Measurements from ENCODE around the gene NR1H2.
A peak's percentile ranks its signal among the peaks of the same experiment; 100 is the strongest.
"Not testable (repeated sequence)": the region's sequence is repeated elsewhere in the genome, so short reads cannot be mapped to it uniquely, and the experiment has no call there.

Gene NR1H2

GRCh38 chr19:50378169-50378862, 2.1 kb downstream of the NR1H2 start:
- DNase-seq (ENCODE audit: low spot score): no peak

DNA sequence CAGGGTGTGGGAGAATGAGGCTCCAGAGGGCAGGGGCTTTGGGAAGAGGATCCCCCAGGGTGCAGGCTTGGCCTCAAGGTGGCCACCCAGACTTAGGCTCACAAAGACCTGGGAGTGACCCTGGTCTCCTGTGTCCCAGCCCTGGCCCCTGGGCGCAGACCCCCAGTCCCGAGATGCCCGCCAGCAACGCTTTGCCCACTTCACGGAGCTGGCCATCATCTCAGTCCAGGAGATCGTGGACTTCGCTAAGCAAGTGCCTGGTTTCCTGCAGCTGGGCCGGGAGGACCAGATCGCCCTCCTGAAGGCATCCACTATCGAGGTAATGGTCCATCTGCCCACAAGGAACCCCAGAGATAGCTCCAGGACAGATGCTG, 2.6 kb downstream of the NR1H2 start:
- DNase-seq (ENCODE audit: low spot score): no peak

DNA sequence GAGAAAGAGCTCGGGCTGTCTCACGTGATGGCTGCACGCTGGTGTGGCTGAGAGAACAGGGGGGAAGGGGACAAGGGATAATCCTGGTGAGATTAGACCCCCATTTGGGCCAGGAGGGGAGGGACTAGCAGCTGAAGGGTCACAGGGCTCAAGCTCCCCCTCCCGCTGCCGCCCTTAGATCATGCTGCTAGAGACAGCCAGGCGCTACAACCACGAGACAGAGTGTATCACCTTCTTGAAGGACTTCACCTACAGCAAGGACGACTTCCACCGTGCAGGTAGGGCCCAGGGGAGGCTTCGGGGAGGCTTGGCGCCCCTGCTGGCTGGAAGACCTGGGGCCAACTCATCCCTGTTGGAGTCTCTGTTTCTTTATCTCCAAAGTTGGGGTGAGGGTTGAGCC, 3.3 kb downstream of the NR1H2 start:
- no peak for DNase-seq (ENCODE audit: low spot score)

GRCh38 chr19:50380137-50380536, 3.9 kb downstream of the NR1H2 start:
- DNase-seq (ENCODE audit: low spot score): no peak

- DNase-seq (ENCODE audit: low spot score): no peak
These were observed 4.5 kb downstream of the NR1H2 start for GRCh38 chr19:50380751-50381151.

DNA sequence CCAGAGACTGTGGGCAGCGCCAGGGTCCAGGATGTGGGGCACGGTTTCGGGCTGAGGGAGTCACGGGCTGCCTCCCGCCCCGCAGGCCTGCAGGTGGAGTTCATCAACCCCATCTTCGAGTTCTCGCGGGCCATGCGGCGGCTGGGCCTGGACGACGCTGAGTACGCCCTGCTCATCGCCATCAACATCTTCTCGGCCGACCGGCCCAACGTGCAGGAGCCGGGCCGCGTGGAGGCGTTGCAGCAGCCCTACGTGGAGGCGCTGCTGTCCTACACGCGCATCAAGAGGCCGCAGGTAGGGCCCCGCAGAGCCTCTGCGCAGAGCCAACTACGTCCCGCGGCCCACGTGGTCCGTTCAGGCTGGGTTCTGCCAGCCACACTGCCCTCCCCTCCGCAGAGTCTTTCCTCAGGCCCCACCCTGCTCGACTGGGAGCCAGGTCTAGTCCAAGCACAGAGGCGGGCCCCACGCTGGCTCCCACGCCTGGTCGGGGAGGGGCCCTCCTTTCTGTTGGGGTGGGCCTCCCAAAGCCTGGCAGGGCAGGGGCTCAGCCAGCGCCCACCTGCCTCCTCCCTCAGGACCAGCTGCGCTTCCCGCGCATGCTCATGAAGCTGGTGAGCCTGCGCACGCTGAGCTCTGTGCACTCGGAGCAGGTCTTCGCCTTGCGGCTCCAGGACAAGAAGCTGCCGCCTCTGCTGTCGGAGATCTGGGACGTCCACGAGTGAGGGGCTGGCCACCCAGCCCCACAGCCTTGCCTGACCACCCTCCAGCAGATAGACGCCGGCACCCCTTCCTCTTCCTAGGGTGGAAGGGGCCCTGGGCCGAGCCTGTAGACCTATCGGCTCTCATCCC, 5.8 kb downstream of the NR1H2 start:
- no peak for DNase-seq (ENCODE audit: low spot score)

- no peak for DNase-seq (ENCODE audit: low spot score)
These were observed 7.0 kb downstream of the NR1H2 start for GRCh38 chr19:50383001-50383851.

DNA sequence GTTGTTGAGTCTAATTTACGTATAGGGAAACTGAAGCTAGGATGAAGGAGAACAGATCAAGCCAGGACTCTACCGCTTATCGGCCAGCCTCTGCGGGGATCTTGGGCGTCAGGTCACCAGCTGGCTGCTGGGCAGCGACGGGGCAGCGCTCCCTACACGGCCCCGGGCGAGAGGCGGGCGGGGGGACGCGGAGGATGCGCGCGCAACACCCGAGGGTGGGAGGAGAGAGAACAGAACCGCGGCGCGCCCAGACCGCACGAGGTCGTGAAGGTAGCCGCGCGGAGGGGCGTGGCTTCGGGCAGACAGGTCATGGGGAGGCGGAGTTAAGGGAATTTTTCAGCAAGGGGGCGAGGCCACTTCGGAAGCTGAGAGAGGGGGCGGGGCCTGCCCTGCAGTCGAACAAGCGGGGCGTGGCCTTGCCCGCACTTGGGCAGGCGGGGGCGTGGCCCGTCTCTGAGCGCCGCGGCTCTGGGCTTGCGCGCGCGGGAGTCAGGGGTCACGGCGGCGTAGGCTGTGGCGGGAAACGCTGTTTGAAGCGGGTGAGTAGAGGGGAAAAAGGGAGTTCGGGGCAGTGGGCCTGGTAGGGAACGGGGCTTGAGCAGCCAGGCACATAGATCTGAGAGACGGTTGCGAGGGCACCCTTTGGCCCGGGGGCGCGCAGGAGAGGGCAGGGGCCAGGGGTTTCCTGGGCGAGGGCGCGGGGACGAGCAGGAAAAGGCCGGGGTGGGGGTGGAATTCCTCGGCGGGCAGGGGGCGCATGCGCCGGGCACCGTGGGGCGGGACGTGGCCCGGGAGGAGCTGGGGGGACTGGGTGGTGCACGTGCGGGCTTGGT, 7.8 kb downstream of the NR1H2 start, which contains the start of gene POLD1:
Gene POLD1 (plus strand): TSS at position 496 of the 833 bp plus-strand sequence. CDS start 14,505 bp downstream, outside the sequence.
- peak; percentile 99 for DNase-seq (ENCODE audit: low spot score)

DNA sequence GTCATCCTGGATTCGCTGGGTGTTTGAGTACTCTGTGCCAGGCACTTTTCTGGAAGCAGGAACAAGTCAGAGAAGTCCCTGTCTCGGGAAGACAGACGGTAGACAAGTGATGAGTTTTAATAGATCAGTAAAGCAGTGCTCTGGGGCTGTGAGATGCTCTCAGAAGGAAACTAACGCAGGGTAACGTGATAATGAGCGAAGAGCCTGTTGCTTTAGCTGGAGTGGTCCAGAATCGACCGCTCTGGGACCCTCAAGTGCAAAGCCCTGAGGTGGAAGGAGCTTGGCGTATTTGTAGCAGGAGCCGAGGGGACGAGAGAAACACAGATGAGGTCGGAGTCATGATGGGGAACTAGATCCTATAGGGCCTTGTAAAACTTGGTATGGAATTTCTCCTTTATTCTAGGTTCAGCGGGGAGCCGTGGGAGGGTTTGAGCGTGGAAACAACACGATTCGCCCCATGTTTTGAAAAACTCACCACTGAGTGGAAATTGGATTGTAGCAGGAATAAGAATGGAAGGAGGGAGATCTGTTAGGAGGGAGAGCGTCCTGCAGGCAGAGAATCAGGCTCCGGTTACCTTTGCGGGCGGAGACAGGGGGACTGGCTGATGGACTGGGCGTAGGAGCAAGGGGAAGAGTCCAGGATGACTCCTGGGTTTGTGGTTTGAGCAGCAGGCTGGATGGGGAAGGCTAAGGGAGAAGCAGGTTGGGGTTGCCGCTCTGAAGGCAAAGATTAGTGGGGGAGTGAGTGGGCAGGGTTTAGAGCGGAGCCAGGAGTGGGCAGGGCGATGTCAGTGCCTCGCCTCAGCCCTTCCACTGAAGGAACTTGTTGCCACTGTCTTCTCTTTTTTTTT, 8.7 kb downstream of the NR1H2 start:
- DNase-seq (ENCODE audit: low spot score): no peak

DNA sequence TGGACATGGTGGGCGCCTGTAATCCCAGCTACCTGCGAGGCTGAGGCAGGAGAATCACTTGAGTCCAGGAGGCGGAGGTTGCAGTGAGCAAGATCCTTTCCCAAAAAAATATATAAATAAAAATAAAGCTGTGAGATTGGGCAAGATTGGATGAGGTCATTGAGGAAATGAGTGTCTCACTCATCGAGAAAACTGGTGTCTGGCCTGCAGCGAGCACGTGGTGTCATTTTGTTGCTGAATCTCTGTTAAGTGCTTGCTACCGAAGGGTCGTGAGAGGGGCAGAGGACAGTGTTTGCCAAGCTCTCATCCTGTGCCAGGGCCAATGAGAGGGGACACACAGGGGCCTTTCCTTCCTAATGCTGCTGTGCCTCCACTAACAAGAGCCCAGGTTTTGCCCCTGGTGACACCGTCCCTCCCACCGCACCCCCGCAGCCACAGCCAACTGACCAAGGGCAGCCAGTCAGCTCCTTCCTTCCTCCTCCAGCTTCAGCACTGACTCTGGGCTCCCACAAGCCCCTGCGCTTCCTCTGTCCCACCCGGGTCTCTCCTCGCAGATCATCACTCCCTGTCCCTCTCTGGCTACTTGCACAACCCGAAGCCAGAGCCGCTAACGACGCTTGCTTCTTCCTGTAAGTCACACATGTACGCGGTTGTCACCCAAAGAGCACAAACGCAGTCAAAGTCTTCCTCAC, 11.1 kb downstream of the NR1H2 start:
- no peak for DNase-seq (ENCODE audit: low spot score)

DNA sequence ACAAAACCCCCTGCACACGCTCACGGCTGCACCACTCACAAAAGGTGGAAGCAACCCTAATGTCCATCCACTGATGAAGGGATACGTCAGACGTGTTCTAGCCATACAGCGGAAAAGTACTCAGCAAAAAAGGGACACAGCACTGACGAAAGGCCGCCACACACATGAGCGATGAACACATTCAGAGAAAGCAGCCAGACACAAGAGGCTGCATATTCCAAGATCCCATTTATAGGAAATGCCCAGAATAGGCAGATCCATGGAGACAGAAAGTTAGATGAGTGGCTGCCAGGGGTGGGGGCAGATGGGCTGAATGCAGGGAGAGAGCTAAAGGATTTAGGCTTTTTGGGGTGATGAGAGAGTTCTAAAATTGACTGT, 11.6 kb downstream of the NR1H2 start:
- no peak for DNase-seq (ENCODE audit: low spot score)

- not testable (repeated sequence) for DNase-seq (ENCODE audit: low spot score)
These were observed 14.0 kb downstream of the NR1H2 start for GRCh38 chr19:50390295-50390694.

- not testable (repeated sequence) for DNase-seq (ENCODE audit: low spot score)
These were observed 14.7 kb downstream of the NR1H2 start for GRCh38 chr19:50390952-50391351.

DNA sequence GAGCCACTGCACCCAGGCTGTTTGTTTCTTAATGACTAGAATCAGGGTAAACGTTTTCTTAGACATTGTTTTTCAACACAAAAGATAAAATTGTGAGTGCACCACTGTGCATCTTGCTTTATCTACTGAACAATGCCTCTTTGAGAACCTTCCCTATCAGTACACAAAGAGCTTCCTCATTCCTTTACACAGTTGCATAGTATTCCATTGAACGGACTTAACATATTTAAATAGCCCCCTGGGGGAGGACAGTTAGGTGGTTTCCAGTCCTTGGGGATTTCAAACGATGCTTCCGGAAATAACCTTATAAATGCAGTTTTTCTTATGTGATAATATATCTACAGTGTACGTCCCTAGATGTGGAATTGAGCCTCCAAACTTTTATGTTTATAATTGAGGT, 16.5 kb downstream of the NR1H2 start:
- no peak for DNase-seq (ENCODE audit: low spot score)

- DNase-seq (ENCODE audit: low spot score): no peak
These were observed 17.3 kb downstream of the NR1H2 start for GRCh38 chr19:50393589-50393988.

- DNase-seq (ENCODE audit: low spot score): no peak
These were observed 17.8 kb downstream of the NR1H2 start for GRCh38 chr19:50394017-50394416.

- no peak for DNase-seq (ENCODE audit: low spot score)
These were observed 22.6 kb downstream of the NR1H2 start for GRCh38 chr19:50398675-50399367.

- DNase-seq (ENCODE audit: low spot score): no peak
These were observed 23.1 kb downstream of the NR1H2 start for GRCh38 chr19:50399368-50399745.
